ENCODE measurements around the gene ITSN1. TPM values are rescaled to one million over a fixed set of nuclear protein-coding genes. Genes with fewer than 3 reads are reported as not detected.

Gene ITSN1
- total RNA-seq, 4 donors from 2014 or later, result 29.6 to 42.2 (median 41.1) TPM

GRCh38 chr21:33855190-33855589 lies 212.9 kb downstream of the ITSN1 start:
- intact Hi-C loops (cut with DNase I), result no loop called here
- H3K36me3 ChIP-seq, result no peaks in the 10 kb centered on the region
- H3K4me3 ChIP-seq (replicated peaks in 1 of 3), result no peak overlapping the region
- DNase-seq, result no peak
- H3K9me3 ChIP-seq, result no peaks in the 10 kb centered on the region
- no peaks in the 10 kb centered on the region for H3K4me1 ChIP-seq
- 90 to 96% methylated on average over 5 to 6 of the region's 6 CpGs for WGBS, 2 donors
- no peak for TF ChIP-seq POLR2A (IDR thresholded peaks at IDR 0.05)
- TF ChIP-seq CTCF (IDR thresholded peaks at IDR 0.05), result no peak
- H3K27ac ChIP-seq, result no peak overlapping the region
- H3K27me3 ChIP-seq, result no peaks in the 10 kb centered on the region

- H3K4me3 ChIP-seq (replicated peaks in 1 of 3), result no peak overlapping the region
- TF ChIP-seq POLR2A (IDR thresholded peaks at IDR 0.05), result no peak
- TF ChIP-seq CTCF (IDR thresholded peaks at IDR 0.05), result no peak
- DNase-seq, result no peak
- intact Hi-C loops (cut with DNase I), result no loop called here
- no peaks in the 10 kb centered on the region for H3K9me3 ChIP-seq
- no peaks in the 10 kb centered on the region for H3K27me3 ChIP-seq
- no peaks in the 10 kb centered on the region for H3K4me1 ChIP-seq
- H3K36me3 ChIP-seq, result no peaks in the 10 kb centered on the region
- 90 to 91% methylated on average over 17 of the region's 17 CpGs for WGBS, 2 donors
- H3K27ac ChIP-seq, result no peak overlapping the region
Measured at GRCh38 chr21:33856893-33857527, 214.7 kb downstream of the ITSN1 start.

GRCh38 chr21:33857846-33858666 lies 215.8 kb downstream of the ITSN1 start:
- H3K4me3 ChIP-seq (replicated peaks in 1 of 3), result no peak overlapping the region
- 79 to 81% methylated on average over 18 to 25 of the region's 25 CpGs for WGBS, 2 donors
- H3K27ac ChIP-seq, result no peak overlapping the region
- H3K4me1 ChIP-seq, result no peaks in the 10 kb centered on the region
- intact Hi-C loops (cut with DNase I), result no loop called here
- no peaks in the 10 kb centered on the region for H3K9me3 ChIP-seq
- H3K27me3 ChIP-seq, result no peaks in the 10 kb centered on the region
- H3K36me3 ChIP-seq, result no peaks in the 10 kb centered on the region
- TF ChIP-seq POLR2A (IDR thresholded peaks at IDR 0.05) (no peak), CTCF (IDR thresholded peaks at IDR 0.05) (no peak)
- DNase-seq, result no peak

- no peak for TF ChIP-seq POLR2A (IDR thresholded peaks at IDR 0.05)
- no peak for TF ChIP-seq CTCF (IDR thresholded peaks at IDR 0.05)
- intact Hi-C loops (cut with DNase I), result no loop called here
- Histone ChIP-seq H3K4me3 (replicated peaks in 1 of 3) (no peak overlapping the region), H3K9me3 (no peaks in the 10 kb centered on the region), H3K4me1 (no peaks in the 10 kb centered on the region), H3K27ac (no peak overlapping the region), H3K27me3 (no peaks in the 10 kb centered on the region), H3K36me3 (no peaks in the 10 kb centered on the region)
- WGBS, 2 donors, result 73 to 75% methylated on average over 12 to 15 of the region's 15 CpGs
- DNase-seq, result no peak
Measured at GRCh38 chr21:33858667-33859372, 216.5 kb downstream of the ITSN1 start.

Data from thyroid gland (tissue), 4 donors.